Measurements from ENCODE around the gene RASSF5.

- TF ChIP-seq POLR2A (IDR thresholded peaks at IDR 0.05; ENCODE audit: low read depth, low read length) (no peak), POLR2AphosphoS5 (IDR thresholded peaks at IDR 0.05; ENCODE audit: low read depth, low read length) (no peak), POU2F2 (IDR thresholded peaks at IDR 0.05; ENCODE audit: low read depth, low read length) (no peak)
Measured at GRCh38 chr1:206468571-206468970, 38.8 kb upstream of the RASSF5 start.

Measured in GM12891 (cell line).